Stimulated activated CD8-positive, alpha-beta memory T cell treated with anti-CD3 and anti-CD28 coated beads, Interleukin-15, amount 100 ng/mL, for 24 hours (primary cell): Measurements from ENCODE around the gene TMEM178B.
"Not testable (repeated sequence)": the region's sequence is repeated elsewhere in the genome, so short reads cannot be mapped to it uniquely, and the experiment has no call there.

Source experiments
- DNase-seq: peaks from one replicate; pipeline ENCODE4 v3.0.0-alpha.2; 2020; ENCODE audit warnings: low read depth

The TMEM178B gene

DNA sequence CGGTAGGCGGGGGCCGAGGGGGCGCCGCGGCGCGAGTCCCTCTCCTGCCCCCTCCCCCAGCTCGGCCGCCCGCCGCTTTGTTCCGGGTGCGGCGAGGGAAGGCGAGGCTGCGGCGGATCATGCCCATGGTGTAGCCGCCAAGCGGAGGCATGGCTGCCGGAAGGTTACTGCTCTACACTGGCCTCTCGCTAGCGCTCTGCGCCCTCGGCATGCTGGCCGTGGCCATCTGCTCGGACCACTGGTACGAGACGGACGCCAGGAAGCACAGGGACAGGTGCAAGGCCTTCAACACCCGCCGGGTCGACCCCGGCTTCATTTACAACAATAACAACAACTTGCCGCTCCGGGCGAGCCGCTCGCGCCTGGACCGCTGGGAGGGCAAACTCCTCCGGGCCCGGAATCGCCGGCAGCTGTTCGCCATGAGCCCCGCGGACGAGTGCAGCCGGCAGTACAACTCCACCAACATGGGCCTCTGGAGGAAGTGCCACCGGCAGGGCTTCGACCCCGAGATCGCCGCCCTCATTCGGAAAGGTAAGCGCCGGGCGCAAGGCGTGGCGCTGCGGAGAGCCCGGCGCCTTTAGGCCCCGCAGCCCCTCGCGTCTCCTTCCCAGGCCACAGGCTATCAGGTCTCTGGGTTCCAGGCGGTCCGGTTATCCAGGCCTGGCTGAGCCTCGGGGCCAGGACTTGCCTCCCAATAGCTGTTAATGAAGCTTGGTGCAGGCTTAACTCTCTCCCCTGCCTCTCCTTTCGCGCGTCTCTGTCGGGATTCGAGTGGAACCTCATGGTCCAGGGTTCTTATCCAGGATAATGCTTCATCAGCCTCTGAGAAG is 513 bp downstream of the TMEM178B start:
- DNase-seq, result no peak

DNA sequence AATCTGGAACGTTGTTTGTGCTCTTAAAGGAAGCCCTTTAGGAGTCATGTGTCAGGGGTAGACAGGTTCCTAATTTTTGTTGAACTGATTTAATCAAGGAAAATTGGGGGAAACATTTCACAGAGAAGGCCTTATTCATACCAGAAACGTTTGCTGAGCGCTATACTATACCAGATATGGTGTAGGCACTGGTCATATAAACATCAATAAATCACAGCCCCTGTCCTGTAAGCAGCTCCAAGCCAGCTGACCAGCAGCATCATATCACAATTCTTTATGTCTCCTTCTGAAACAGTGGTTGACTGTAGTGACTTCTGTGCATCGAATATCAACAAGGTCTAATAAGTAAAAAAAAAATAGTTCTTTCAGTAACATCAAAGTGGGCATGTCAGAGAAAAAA is 1.1 kb downstream of the TMEM178B start:
- DNase-seq, result no peak

DNA sequence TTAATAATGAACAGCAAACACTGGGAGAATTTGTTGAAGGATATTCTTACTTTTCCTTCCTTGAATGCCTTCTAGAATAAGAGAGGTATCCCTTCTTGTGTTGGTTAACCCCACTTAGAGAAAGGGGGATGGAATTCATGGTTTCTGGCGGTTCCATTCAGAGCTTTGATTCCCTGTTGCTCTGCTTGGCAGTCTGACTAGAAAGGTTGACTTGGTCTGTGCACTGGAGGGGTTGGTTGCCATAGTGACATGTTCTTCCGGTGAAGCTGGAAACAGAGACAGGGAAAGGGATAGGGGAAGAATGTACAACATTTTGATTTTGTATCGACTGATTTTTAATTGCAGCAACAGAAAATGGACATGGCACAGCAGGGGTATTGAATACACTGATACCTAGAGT is 2.5 kb downstream of the TMEM178B start:
- DNase-seq, result no peak

DNA sequence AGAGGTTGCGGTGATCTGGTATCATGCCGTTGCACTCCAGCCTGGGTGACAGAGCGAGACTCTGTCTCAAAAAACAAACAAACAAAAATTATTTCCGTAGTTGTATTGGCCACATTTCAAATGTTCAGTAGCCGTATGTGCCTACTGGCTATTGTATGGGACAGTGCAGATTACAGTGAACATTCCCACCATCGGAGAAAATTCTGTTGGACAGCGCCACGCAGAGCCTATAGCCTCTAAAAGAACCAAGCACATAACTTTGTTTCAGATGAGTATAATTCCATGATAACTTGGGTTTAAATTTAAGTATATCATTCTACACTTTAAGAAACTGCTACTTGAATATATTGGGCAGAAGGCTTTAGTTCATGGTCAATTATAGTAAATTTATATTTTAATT is 5.4 kb downstream of the TMEM178B start:
- DNase-seq, result no peak

DNA sequence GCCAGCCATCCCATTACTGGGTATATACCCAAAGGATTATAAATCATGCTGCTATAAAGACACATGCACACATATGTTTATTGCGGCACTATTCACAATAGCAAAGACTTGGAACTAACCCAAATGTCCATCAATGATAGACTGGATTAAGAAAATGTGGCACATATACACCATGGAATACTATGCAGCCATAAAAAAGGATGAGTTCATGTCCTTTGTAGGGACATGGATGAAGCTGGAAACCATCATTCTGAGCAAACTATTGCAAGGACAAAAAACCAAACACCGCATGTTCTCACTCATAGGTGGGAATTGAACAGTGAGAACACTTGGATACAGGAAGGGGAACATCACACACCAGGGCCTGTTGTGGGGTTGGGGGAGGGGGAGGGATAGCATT is 15.6 kb downstream of the TMEM178B start:
- DNase-seq, result not testable (repeated sequence)

DNA sequence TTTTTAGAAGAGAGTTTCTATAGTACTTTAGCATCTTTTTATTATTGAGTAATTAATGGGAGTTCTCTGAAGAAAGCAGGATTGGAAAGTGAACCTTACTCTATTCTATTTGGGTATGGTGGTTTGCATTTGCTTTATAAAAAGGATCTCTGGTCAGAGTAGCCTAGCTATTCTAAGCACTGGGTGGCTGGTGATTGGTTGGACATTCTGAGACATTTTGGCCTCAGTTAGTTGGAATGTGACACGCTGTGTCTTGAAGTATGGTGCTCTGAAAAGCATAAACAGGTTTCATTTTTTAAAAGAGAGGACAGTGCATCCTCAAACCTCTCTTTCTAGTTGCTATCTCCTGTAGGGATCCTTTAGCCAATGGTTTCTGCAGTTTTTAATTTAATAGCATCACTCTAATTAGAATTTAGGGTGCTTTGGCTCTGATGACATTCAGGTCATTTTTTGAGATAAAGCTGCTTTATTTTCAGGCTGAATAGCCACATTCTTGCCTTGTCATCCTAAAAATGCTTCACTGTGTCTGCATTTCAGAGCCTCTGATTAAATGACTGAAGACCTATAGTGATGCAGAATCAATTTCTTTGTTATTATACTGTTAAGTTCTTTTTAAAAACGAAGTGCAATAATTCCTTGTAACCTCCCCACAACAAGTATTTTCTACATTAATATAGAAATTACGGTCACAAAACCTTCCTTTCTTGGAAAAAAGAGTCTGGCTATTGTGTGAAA is 20.6 kb downstream of the TMEM178B start:
- no peak for DNase-seq

DNA sequence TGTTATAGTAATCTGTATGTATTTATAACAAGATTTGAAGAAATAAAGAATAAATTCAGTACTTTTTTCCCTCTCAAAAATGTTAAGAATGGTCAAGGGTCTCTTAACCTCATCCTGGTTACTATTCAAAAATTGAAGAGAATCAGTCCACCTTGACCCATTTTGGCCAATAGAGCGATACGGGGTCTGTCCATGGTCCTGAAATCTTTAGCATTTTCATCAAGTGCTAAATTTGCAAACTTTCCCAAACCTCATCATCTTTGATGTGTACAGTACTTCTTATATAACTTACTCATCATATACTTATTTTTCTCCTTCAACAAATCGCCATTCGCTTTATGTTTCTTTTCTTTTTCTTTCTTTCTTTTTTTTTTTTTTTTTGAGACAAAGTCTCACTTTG is 23.6 kb downstream of the TMEM178B start:
- DNase-seq, result no peak

DNA sequence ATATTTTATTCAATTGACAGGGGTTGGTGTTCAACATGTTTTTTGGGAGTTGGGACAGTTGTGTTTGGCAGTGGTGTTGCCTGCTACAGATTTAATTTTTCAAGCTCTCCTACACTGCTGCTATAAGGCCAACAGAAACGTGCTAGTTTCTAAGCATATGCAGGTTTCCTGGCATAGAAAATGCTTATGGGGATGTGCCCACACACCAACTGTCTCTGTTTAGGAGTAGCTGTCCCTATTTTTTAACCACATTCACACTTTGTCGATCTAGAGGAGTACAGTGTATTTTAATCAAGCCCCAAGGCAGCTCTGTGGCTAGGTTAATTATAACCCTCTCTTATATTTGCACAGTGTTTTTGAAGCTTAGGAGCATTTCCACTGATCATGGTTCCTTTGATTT is 28.6 kb downstream of the TMEM178B start:
- DNase-seq, result no peak

DNA sequence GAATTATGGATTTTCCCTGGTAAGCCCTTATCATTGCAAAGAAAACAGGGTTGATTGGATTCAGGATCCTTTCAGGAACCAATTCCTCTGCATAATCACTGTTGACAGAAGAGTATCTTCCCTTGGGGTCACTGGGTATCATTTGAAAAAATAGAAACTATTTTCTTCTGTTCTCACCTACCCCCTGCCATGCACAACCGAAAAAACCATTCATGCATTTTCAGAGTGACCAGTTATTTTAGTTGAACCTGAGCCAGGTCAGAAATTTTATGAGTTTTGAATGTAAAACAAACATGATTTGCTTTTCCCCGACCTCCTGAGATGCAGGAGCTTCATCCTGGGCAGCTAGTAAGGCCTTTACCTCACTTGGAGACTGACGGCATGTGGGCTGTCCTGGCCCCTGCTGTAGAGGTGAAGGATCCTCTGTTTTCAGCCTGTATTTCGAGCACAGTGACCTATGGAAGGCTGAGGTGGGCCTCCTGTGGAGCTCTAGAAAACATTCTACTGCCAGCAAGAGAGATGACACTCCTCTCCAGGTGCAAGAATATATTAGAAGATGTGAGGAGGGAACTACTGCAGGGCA is 30.1 kb downstream of the TMEM178B start:
- DNase-seq, result no peak

DNA sequence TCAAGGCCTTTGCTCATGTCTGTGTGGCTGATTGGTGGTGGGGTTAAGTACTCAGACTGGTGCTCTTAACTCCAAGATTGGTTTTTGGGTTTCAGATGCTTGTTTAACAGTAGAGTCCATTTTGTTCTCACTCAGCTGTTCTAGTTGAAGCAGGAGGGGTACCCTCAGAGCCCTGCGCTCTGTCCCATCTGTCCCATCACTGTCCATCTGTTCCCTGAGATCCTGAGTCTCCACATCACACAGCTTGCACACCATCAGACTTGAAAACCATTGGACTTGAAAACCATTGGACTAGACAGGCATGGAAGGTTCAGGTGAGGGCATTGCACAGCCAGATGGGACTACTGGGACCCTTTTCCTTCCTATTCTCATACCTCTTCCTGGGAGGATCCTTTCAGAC is 39.3 kb downstream of the TMEM178B start:
- no peak for DNase-seq

DNA sequence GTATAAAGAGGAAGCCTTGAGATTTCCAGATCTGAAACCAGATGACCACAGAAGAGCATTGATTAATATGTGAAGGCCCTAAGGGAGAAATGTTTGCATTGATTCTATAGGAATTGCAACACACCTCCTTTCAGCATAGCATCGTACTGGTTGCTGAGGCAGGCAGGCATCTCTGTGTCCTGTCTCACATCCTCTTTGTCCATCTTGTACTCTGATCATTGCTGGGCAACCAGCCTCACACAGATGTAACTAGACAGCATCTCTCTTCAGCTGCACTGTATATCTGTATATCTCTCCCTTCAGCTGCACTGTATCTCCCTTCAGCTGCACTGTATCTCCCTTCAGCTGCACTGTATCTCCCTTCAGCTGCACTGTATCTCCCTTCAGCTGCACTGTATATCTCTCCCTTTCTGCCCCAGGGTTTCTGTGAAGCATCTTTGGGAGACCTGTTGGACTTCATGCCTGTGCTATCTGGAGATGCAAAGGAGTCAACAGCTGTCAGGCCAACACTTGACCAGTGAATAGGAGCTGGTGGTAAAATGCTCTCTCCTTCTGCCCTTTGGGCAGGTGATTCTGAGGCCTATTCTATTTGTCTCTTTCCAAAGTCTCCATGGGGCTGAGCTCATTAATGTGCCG is 40.3 kb downstream of the TMEM178B start:
- no peak for DNase-seq

DNA sequence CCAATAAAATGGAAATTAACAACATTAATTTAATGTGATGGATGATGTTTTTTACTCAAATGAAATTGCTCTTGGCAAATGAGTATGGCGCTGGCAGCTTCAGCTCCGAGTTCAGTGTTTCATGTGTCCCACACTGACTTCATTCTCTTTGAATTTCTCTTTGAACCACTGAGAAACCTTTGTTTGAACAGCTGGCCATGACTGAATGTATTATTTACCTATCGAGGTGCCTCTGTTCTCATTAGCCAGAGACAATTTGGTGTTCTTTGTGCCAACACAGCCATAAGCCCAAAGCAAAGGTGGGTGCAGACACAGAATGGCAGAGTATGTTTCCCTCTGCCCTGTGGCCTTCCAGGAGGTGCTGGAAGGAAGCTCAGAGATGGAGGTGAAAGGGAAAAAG is 42.1 kb downstream of the TMEM178B start:
- no peak for DNase-seq

DNA sequence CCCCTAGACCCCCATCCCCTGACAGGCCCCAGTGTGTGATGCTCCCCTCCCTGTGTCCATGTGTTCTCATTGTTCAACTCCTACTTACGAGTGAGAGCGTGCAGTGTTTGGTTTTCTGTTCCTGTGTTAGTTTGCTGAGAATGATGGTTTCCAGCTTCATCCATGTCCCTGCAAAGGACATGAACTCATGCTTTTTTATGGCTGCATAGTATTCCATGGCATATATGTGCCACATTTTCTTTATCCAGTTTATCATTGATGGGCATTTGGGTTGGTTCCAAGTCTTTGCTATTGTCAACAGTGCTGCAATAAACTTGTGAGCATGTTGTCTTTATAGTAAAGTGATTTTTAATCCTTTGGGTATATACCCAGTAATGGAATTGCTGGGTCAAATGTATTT is 42.8 kb downstream of the TMEM178B start:
- not testable (repeated sequence) for DNase-seq

DNA sequence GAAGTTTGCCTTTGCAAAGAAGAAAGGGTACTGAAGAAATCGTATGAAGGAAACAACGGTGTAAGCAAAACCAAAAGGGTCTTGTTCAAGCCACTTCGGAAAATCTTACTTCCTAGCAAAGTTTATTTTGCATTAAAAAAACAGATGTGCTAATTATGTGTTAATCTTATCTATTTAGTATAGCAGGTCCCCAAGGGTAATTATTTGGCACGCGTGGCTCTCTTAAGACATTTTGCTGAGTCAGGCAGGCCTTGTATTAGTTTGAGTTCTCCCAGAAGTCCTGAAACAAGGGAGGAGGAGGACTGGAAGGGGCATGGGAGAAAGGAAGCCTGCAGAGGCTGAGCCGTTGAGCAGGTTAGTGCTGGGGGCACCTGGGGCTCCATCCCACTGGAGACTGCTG is 44.9 kb downstream of the TMEM178B start:
- DNase-seq, result no peak

DNA sequence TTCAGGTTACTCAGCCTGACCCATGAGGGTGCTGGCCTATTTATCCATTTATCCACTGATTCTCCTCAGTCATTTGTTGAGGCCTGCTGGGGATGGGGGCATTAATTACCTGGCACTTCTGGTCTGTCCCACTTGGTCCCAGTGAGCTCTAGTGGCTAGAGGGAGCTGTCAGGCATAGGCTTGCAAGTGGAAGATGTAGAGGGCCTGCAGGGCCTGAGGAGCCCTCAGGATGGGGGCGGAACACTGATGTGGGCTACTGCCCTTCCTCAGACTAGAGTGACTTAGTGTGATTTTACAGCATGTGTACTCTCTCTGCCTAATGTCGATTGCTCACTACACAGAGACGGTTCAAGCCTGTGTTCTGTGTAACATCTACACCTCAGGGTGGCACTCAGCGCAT is 45.3 kb downstream of the TMEM178B start:
- no peak for DNase-seq

DNA sequence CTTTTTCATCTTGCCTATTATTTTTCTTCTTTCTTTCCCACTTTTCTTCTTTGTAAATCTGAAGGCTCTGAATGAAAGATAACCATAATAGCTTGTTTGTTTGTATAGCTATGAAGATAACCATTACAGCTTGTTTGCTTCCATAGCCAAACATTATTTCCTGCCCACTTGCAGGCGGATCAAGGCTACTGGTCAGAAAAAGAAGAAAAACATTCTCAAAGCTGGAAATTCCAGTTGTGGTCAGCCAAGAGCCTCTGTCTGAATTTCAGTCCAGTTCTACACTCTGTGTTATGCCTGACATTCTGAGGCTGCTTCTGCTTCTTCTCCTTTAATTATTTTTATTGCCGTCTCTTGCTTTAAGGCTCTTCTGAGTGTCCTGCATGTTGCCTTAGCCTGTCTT is 48.9 kb downstream of the TMEM178B start:
- DNase-seq, result no peak

DNA sequence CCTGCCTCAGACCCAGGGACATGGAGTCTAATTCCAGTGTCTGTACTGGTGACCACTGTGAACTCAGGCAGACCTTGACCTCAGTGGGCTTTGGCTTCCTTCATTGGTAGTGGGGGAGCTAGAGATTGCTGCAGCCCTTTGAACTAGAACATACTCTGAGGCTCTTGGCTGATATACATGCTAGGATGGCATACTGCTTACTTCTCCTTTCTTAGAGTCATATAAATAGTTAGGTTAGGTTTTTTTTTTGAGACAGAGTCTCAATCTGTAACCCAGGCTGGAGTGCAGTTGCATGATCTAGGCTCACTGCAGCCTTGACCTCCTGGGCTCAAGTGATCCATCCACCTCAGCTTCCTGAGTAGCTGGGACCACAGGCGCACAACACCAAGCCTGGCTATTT is 49.7 kb downstream of the TMEM178B start:
- DNase-seq, result no peak

DNA sequence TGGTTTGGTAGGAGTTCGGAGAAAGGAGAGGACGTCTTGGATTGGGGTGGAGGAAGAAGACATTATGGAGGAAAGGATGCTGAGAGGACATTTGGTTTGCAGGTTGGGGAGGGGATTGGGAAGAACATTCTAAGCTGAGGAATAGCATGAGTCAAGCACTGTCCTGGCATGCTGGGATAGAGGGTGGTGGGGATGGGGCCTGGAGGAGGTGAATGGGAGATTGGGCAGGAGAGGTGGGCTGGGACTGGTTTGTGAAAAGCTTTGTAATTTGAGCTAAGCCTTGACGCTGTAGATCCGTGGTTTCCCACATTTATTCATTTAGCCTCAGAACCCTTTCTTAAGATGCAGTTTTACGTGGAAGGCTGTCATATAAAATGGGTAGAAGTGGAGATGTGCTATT is 52.2 kb downstream of the TMEM178B start:
- DNase-seq, result no peak

DNA sequence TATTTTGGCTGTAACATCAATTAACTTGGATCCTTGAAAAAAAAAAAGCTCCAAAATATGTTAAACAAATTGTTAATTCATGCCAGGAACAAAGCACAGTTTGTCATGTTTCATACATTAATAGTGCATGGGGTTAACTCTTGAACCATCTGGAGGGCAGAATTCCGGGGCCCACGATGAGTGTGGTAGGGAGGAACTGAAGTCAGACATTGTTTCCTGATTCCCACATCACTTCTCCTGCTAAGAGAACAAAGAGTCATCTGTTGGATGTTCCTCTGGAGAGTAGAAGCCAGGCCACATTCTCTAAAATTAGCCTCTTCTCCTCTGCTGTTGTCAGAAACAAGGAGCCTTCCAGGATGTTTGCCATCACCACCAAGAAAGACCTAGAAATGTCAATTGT is 54.6 kb downstream of the TMEM178B start:
- no peak for DNase-seq

DNA sequence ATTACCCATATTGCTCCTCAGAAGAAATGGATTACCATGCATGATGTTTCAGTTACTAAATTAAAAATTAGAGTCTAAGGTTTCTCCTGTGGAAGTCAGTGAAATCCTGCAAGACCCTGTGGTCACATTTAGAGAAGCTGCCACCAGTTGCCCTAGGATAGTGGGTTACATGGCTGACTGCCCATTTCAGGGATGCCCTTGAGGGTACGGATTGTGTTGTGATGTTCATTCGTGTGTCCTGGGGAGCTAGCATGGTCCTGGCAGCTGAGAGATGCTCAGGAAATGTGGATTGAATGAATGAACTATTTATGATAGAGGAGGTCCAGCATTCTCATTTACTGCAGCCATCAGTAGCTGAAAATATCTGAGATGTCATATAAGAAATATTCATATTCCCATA is 55.1 kb downstream of the TMEM178B start:
- no peak for DNase-seq

DNA sequence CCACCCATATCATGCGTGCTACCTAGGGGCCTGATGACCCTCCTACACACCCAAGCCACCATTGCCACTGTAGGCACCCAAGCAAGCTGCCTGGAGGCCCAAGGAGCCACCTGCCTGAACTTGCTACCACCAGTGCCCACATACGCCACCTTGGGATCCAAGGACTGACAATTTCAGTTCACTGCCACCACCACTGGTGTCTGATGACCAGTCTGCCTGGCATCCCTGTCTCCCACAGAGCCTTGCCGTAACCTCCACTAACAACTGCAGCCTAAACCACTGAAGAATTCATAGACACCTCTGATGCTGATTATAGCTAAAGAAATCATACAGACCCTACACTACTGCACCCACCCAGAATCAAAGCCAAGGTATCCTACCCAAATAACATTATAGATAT is 58.8 kb downstream of the TMEM178B start:
- no peak for DNase-seq

DNA sequence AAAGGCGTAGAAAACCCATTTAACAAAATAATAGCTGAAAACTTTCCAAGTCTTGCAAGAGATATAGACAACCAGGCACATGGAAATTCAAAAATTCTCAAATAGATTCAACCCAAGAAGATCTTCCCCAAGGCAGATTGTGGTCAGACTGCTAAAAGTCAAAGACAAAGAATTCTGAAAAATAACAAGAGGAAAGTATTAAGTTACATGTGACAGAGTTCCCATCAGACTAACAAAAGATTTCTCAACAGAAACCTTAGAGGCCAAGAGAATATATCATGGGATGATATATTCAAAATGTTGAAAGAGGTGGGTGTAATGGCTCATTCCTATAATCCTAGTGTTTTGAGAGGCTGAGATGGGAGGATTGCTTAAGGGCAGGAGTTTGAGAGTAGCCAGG is 59.8 kb downstream of the TMEM178B start:
- no peak for DNase-seq

DNA sequence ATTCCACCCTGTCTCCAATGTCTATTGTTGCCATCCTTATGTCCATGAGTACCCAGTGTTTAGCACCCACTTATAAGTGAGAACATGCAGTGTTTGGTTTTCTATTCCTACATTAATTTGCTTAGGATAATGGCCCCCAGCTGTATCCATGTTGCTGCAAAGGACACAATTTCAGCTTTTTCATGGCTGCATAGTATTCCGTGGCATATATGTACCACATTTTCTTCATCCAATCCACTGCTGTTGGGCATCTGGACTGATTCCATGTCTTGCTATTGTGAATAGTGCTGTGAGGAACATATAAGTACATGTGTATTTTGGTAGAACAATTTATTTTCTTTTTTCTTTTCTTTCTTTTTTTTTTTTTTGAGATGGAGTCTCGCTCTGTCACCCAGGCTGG is 68.2 kb downstream of the TMEM178B start:
- no peak for DNase-seq
